ENCODE results near the gene CACNA1H.
"Not testable (repeated sequence)": the region's sequence is repeated elsewhere in the genome, so short reads cannot be mapped to it uniquely, and the experiment has no call there.

Gene CACNA1H

GRCh38 chr16:1213796-1214372 is 61.0 kb downstream of the CACNA1H start:
- DNase-seq, result no peak

- DNase-seq, result no peak
Measured at GRCh38 chr16:1214719-1215118, 61.8 kb downstream of the CACNA1H start.

DNA sequence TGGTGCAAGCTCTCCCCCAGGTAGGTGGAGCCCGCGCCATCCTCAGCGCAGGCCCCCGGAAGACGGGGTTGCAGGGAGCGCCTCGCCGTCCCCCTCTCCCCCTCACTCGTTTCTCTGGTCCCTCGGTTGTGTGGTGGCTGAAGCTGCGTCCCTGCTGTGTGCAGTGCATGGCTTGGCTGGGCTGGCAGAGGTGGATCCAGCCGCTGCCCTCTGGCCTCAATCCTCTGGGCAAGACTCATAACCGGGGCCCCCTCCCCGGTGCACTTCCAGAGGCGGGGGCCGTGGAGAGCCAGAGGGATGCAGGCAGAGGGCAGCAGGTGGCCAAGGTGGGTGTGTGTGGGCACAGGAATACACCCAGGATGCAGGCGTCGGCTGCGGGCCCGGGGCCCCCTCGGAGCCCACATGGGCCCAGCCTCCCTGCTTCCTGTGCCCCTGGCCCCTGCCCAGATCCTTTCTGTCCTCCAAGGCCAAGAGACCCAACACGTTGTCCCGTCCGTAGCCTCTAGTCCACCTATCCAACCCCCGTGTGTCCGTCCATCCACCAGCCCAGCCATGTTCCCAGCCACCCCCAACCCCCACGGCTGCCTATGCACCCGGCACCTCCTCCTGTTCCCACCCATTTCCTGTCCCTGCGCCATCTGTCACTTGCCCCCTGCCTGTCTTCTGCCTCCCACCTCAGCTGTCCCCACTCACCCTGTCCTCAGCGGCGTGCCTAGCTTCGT is 62.8 kb downstream of the CACNA1H start:
- no peak for DNase-seq

- DNase-seq, result no peak
Measured at GRCh38 chr16:1216296-1216619, 63.4 kb downstream of the CACNA1H start.

- no peak for DNase-seq
Measured at GRCh38 chr16:1216681-1217400, 63.9 kb downstream of the CACNA1H start.

DNA sequence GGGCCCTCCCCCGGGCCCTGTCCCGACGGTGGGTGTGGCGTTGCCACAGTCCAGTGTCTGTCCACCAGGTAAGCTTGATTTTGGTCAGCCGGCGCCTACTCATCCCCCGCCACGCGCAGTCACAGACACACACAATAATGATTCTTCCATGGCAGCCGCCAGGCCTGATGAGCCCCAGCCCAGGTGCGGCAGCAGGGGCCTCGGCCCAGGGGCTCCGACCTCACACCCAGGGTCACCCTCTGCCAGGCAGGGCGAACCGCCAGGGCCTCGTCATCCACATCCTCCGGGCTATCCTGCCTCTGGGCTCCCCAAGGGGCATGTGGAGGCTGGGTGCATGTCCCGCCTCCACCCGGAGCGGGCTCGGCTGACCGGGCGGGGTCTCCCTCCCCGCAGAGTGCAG is 64.6 kb downstream of the CACNA1H start:
- DNase-seq, result no peak

DNA sequence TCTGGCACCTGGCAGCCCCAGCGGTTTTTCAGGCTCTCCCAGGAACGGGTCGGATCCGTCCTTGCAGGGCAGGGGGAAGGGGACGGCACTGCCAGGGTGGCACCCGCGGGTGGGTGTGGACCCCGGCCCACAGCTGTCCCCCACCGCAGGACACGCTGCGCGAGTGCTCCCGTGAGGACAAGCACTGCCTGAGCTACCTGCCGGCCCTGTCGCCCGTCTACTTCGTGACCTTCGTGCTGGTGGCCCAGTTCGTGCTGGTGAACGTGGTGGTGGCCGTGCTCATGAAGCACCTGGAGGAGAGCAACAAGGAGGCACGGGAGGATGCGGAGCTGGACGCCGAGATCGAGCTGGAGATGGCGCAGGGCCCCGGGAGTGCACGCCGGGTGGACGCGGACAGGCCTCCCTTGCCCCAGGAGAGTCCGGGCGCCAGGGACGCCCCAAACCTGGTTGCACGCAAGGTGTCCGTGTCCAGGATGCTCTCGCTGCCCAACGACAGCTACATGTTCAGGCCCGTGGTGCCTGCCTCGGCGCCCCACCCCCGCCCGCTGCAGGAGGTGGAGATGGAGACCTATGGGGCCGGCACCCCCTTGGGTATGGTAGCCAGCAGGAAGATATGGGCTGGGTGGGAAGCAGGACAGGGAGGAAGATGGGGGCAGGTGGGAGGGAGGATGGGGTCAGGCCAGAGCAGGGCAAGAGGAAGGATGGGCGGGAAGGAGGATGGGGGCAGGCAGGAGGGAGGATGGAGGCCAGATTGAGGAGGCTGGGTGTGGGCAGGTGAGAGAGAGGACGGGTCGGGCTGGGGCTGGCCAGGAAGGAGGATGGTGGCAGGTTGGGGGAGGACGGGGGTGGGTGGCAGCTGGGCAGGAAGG is 65.4 kb downstream of the CACNA1H start:
- DNase-seq, result no peak

DNA sequence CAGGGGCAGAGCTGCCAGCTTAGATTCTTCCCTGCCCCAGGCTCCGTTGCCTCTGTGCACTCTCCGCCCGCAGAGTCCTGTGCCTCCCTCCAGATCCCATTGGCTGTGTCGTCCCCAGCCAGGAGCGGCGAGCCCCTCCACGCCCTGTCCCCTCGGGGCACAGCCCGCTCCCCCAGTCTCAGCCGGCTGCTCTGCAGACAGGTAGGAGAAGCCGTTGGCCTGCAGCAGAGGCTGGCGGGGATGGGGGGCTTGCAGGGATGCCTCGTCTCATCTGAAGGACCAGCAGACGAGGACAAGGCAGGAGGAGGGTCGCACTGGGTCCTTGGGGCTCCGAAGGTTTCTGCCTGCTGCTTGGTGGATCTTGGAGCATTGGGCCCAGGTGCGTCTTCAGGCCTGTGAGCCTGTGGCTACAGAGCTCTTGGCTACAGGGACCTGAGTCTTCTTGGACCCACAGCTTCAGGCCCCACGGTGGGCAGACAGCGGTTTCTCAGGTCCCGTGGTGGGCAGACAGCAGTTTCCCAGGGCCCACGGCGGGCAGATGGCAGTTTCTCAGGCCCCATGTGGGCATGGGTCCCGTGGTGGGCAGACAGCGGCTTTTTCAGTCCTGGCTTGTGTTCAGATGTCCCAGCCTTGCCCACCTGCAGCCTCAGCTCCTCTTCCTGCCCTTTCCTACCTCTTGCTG is 66.2 kb downstream of the CACNA1H start:
- no peak for DNase-seq

GRCh38 chr16:1220098-1220728 is 67.3 kb downstream of the CACNA1H start:
- no peak for DNase-seq

GRCh38 chr16:1220841-1221627 is 68.1 kb downstream of the CACNA1H start:
- DNase-seq, result no peak

DNA sequence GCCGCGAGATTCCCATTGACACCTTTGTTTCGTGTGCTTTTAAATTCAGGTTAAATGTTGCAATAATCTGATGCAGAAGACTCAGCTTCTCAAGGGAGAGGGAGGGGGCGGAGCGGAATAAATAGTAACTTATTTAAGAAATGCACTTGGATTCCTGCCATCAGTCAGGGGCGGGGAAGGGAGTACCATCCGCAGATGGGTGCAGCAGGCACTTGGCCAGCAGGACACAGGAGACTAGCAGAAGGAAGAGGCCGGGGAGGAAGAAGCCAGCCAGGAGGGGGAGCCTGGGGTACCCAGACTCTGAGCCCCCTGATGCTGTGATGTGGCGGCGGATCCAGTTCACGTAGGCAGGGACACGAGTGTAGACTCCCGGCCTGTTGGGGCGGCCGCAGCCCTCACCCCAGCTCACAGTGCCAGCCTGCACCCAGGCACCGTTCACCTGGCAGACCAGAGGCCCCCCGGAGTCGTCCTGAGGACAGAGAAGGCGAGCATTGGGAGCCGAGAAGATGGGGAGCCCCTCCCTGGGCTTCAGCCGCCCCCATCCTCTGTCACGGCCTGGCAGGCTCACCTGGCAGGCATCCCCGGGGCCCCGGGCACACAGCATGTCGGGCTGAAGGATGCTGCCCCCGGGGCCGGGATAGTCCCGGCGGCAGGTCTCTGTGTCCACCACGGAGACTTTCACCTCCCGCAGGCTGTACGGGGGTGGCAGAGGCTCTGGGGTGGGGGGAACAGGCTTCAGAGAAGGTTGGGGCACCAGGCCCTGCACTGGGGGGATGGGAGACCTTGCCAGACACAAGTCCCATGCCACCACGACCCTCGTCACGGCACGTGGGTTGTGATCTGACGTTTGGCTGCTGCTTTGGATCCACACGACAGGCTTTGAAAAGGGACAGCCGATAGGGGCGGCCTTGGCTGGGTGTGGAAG is 69.0 kb downstream of the CACNA1H start:
- no peak for DNase-seq

GRCh38 chr16:1222553-1223354 is 69.8 kb downstream of the CACNA1H start:
- no peak for DNase-seq

DNA sequence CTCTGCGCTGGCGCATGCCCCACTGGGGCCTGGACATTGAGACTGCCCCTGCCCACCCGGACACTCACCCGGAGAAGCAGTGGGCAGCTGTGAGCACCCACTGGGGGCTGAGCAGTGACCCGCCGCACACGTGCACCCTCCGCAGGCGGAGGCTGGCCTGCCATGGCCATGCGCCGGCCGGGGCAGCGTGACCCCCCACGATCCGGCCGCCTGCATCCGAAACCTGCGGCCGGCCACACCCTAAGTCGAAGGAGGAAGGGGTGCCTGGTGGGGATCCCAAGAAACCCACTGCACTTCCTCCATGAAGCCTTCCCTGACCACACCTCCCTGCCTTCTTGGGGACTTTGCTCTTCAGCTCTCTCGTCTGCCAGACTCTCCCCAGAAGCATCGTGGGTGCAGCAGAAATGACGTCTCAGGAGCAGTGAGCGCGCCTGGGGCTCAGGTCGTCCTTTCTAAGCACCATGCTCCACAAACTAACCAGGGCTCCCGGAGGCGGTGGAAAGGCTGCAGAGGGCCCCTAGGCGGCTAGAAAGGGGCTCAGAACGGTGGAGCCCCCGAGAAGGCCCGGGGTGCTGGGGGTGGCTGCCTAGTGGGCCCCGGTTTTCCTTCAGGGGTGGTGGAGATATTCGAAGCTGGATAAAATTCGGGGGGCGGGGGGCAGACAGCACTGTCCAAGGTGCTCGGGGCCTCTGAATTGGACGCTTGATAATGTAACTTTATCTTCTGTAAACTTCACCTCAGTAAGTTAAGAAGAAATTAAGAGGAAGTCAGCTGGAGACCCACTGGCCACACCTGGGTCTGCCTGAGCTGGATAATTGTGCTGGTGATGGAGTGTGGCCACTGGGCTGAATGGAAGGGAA is 70.7 kb downstream of the CACNA1H start:
- DNase-seq, result no peak

- no peak for DNase-seq
Measured at GRCh38 chr16:1224558-1224957, 71.7 kb downstream of the CACNA1H start.

GRCh38 chr16:1225051-1225451 is 72.1 kb downstream of the CACNA1H start, which contains the start of gene TPSG1:
Gene TPSG1 (minus strand): TSS chr16:1225268. CDS start chr16:1225252, 16 bp downstream.
- DNase-seq, result no peak

GRCh38 chr16:1225728-1226311 is 72.9 kb downstream of the CACNA1H start:
- DNase-seq, result peak; percentile 13

- DNase-seq, result not testable (repeated sequence)
Measured at GRCh38 chr16:1226692-1227091, 73.8 kb downstream of the CACNA1H start.

Measured in right kidney (tissue), 1 donor.